Right lobe of liver (tissue), 4 donors: ENCODE results near the gene ZNF503.

Experiments used
- CTCF ChIP-seq, 4 donors: fragments of 200-600 bp in 3 of 4; fragments of 450-650 bp in 1 of 4; IDR thresholded peaks; one replicate each; pipeline versions ENCODE4 v1.5.1 to v1.8.0; 2016 to 2022; ENCODE audit warnings: antibody characterized with exemption in 4 of 4, mild to moderate bottlenecking in 2 of 4
- POLR2A ChIP-seq: fragments of 450-650 bp; IDR thresholded peaks from one replicate; pipeline ENCODE4 v1.6.1; 2017; ENCODE audit warnings: antibody characterized with exemption, mild to moderate bottlenecking
- donor health status: DM: no; HTN: no; CAD: no.
- donor health status: DM: no; HTN: no; CAD: no.
- donor health status: DM: no; HTN: yes; CAD: no.

- TF ChIP-seq CTCF (IDR thresholded peaks at IDR 0.05) (no peak), POLR2A (no peak)
These were observed 49.4 kb upstream of the ZNF503 start for GRCh38 chr10:75450644-75451640.
